Measurements from ENCODE around the gene TRIM71. TPM values are rescaled to one million over a fixed set of nuclear protein-coding genes. Genes with fewer than 3 reads are reported as not detected.
"Not testable (repeated sequence)": the region's sequence is repeated elsewhere in the genome, so short reads cannot be mapped to it uniquely, and the experiment has no call there.

The TRIM71 gene
- total and polyA plus RNA-seq, 8 donors = 2.2 to 8.3 (median 6.9) TPM

GRCh38 chr3:32945136-32945535 is 127.3 kb downstream of the TRIM71 start:
- intact Hi-C loops (cut with DNase I) = no loop called here
- no peak for TF ChIP-seq CTCF (IDR thresholded peaks at IDR 0.05)
- no peak overlapping the region for H3K4me3 ChIP-seq
- DNase-seq (no peak), ATAC-seq (no peak)
- H3K27me3 ChIP-seq = no peaks in the 10 kb centered on the region
- no peaks in the 10 kb centered on the region for H3K36me3 ChIP-seq
- H3K9me3 ChIP-seq = no peaks in the 10 kb centered on the region
- no peaks in the 10 kb centered on the region for H3K4me1 ChIP-seq
- no peak overlapping the region for H3K27ac ChIP-seq

- ATAC-seq; DNase-seq; H3K27ac ChIP-seq; intact Hi-C loops (cut with DNase I); H3K27me3 ChIP-seq; H3K36me3 ChIP-seq; H3K4me3 ChIP-seq; H3K9me3 ChIP-seq; H3K4me1 ChIP-seq: not testable (repeated sequence)
Observed at GRCh38 chr3:32945598-32945997, 127.8 kb downstream of the TRIM71 start.

- H3K4me1 ChIP-seq = peaks cover 3 to 6% of the 10 kb centered on the region in 2 donors
- no peak for TF ChIP-seq CTCF (IDR thresholded peaks at IDR 0.05)
- no peak overlapping the region for H3K4me3 ChIP-seq
- intact Hi-C loops (cut with DNase I) = loop anchor here in 1 of 2 donors (2.0 kb wide), 1 partner anchor 128 kb away; no protein-coding TSS in a partner anchor
- ATAC-seq = no peak
- no peak for DNase-seq
- no peaks in the 10 kb centered on the region for H3K27me3 ChIP-seq
- no peaks in the 10 kb centered on the region for H3K36me3 ChIP-seq
- no peaks in the 10 kb centered on the region for H3K9me3 ChIP-seq
- H3K27ac ChIP-seq = no peak overlapping the region
Observed at GRCh38 chr3:32946973-32947788, 129.4 kb downstream of the TRIM71 start.

Other genes starting within 250 kb of the TRIM71 start
- gene DYNC1LI1, start 247.1 kb upstream of the TRIM71 start, total RNA-seq = 10 to 100 TPM; 32.6 to 38.1 TPM
- gene DYNC1LI1, start 247.1 kb upstream of the TRIM71 start, polyA plus RNA-seq (ENCODE audit: insufficient read length in 6 of 6) = 10 to 100 TPM; 37.2 to 44.2 (median 41.3) TPM
- 10 to 100 TPM; 27.8 to 37.1 TPM for gene CNOT10, start 132.8 kb upstream of the TRIM71 start, total RNA-seq
- gene CNOT10, start 132.8 kb upstream of the TRIM71 start, polyA plus RNA-seq (ENCODE audit: insufficient read length in 6 of 6) = 10 to 100 TPM; 46.3 to 61.8 (median 53.4) TPM
- 1 to 10 TPM in 1 of 2 donors, under 1 TPM in 1; 0.87 to 1.2 TPM for gene CCR4, start 133.6 kb downstream of the TRIM71 start, total RNA-seq
- 1 to 10 TPM in 4 of 6 donors, under 1 TPM in 2; 0.73 to 4.2 (median 3.0) TPM for gene CCR4, start 133.6 kb downstream of the TRIM71 start, polyA plus RNA-seq (ENCODE audit: insufficient read length in 6 of 6)